BLaER1 treated with 17β-estradiol and CSF1 and Interleukin-3, amounts not matched to agents 10 nM and 100 nM (cell line): Measurements from ENCODE around the gene NTM.

Experiments used
- H3K27ac ChIP-seq, 11 experiments: shearing (Covaris generic); formaldehyde crosslinking; 2 replicates each; pipeline ENCODE4 v1.8.1; 2022
- H3K27me3 ChIP-seq, 11 experiments: shearing (Covaris generic); formaldehyde crosslinking; 2 replicates each; pipeline ENCODE4 v1.8.1; 2022
- H3K36me3 ChIP-seq, 11 experiments: shearing (Covaris generic); formaldehyde crosslinking; 2 replicates each; pipeline ENCODE4 v1.8.1; 2022
- H3K4me1 ChIP-seq, 10 experiments: shearing (Covaris generic); formaldehyde crosslinking; 2 replicates each; pipeline ENCODE4 v1.8.1; 2022
- H3K4me2 ChIP-seq, 11 experiments: shearing (Covaris generic); formaldehyde crosslinking; 2 replicates each; pipeline ENCODE4 v1.8.1; 2022
- H3K4me3 ChIP-seq, 10 experiments: shearing (Covaris generic); formaldehyde crosslinking; 2 replicates each; pipeline ENCODE4 v1.8.1; 2022
- H3K9ac ChIP-seq, 11 experiments: shearing (Covaris generic); formaldehyde crosslinking; 2 replicates each; pipeline ENCODE4 v1.8.1; 2022
- H3K9me3 ChIP-seq, 11 experiments: shearing (Covaris generic); formaldehyde crosslinking; replicated peaks in 1 of 11; 2 replicates each; pipeline ENCODE4 v1.8.1; 2022
- H4K20me1 ChIP-seq, 11 experiments: shearing (Covaris generic); formaldehyde crosslinking; 2 replicates each; pipeline ENCODE4 v1.8.1; 2022
- Cebpa-rat ChIP-seq, 11 experiments: shearing (Covaris generic); IDR thresholded peaks; 2 replicates each; pipeline ENCODE4 v1.8.1; 2022

The NTM gene

GRCh38 chr11:132248580-132248979, 878.2 kb downstream of the NTM start:
- H3K4me3 ChIP-seq, result no peak overlapping the region
- TF ChIP-seq Cebpa-rat (IDR thresholded peaks at IDR 0.05), result no peak

DNA sequence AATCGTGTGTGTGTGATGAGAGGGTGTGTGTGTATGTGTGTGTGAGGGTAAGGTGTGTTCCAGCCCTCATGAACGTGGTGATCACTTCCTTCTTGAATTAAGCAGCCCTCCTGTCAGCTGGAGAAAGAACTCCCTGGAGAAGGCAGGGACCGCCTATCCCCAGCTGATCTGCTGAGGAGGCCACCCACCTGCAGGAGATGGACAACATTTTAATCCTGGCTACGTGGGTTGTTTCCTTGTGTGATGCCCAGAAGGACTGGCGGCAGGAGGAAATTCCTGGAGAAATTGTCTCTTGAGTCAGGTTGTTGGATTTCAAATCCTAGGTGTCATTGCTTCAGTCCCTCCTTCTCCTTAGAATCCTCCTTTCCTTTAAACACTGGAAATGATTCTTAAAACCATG, 878.8 kb downstream of the NTM start:
- TF ChIP-seq Cebpa-rat (IDR thresholded peaks at IDR 0.05), result no peak
- H3K27ac ChIP-seq, result no peak overlapping the region
- no peak overlapping the region for H3K4me3 ChIP-seq
- no peaks in the 10 kb centered on the region for H4K20me1 ChIP-seq
- no peak overlapping the region for H3K4me2 ChIP-seq
- H3K9ac ChIP-seq, result no peak overlapping the region
- no peaks in the 10 kb centered on the region for H3K27me3 ChIP-seq
- H3K36me3 ChIP-seq, result no peaks in the 10 kb centered on the region
- H3K4me1 ChIP-seq, result no peaks in the 10 kb centered on the region
- peaks cover 0 to 6% (median 0%) of the 10 kb centered on the region in 11 experiments; a peak in 1 of 22 replicates for H3K9me3 ChIP-seq

More at GRCh38 chr11:132248580-132248979, 878.2 kb downstream of the NTM start:
- no peak overlapping the region for H3K27ac ChIP-seq
- H3K9ac ChIP-seq, result no peak overlapping the region
- no peaks in the 10 kb centered on the region for H4K20me1 ChIP-seq
- H3K9me3 ChIP-seq, result peaks cover 0 to 6% (median 0%) of the 10 kb centered on the region in 11 experiments; a peak in 1 of 22 replicates
- H3K4me1 ChIP-seq, result no peaks in the 10 kb centered on the region
- H3K4me2 ChIP-seq, result no peak overlapping the region
- H3K27me3 ChIP-seq, result no peaks in the 10 kb centered on the region
- H3K36me3 ChIP-seq, result no peaks in the 10 kb centered on the region

- H4K20me1 ChIP-seq, result no peaks in the 10 kb centered on the region
- H3K4me3 ChIP-seq, result no peak overlapping the region
- no peak overlapping the region for H3K9ac ChIP-seq
- no peak overlapping the region for H3K4me2 ChIP-seq
- no peaks in the 10 kb centered on the region for H3K36me3 ChIP-seq
- no peaks in the 10 kb centered on the region for H3K27me3 ChIP-seq
- no peak overlapping the region for H3K27ac ChIP-seq
- no peaks in the 10 kb centered on the region for H3K4me1 ChIP-seq
- TF ChIP-seq Cebpa-rat (IDR thresholded peaks at IDR 0.05), result no peak
- peaks cover 0 to 6% (median 0%) of the 10 kb centered on the region in 11 experiments; a peak in 1 of 22 replicates for H3K9me3 ChIP-seq
Observed at GRCh38 chr11:132251061-132251460, 880.6 kb downstream of the NTM start.

DNA sequence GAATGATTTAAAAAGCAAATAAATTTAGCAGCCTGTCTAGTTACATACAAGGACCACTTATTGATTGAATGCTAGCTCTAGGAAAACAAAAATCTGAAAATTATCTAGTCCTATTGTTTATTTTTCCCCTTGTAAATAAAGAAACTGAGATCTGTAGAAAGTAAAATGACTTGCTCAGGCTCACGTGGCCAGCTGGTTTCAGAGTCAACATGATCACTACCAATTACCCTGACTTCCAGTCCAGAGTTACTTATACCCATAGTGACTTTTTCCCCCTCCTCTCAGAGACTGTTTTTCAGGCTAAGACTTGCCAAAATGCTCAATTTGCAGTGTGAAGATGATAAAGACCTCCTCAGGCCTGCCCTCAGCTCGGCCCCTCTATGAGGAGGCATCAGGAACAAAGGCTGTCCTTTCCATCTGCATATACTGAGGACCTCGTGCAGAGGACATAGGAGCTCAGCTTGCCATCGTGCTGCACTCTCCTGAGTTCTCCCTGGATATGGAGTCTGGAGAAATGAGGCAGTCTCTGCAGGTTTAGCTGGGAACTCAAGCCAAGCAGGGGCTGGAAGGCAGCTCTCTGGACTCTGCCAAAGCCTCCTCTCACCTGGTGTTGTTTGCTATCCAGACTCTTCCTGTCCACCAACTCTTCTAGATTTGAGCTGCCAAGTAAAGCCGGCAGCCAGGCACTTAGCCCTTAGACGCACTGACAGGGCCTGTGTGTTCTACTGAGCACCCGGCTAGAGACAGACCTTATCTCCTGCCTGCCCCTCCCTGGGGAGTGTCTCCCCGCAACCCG, 883.3 kb downstream of the NTM start:
- Histone ChIP-seq H3K27ac (no peak overlapping the region), H3K4me2 (no peak overlapping the region), H3K36me3 (no peaks in the 10 kb centered on the region), H3K4me3 (no peak overlapping the region), H3K9ac (no peak overlapping the region), H3K27me3 (no peaks in the 10 kb centered on the region), H3K4me1 (no peaks in the 10 kb centered on the region), H4K20me1 (no peaks in the 10 kb centered on the region), H3K9me3 (peaks cover 0 to 6% (median 0%) of the 10 kb centered on the region in 11 experiments; a peak in 1 of 22 replicates)
- TF ChIP-seq Cebpa-rat (IDR thresholded peaks at IDR 0.05), result no peak

DNA sequence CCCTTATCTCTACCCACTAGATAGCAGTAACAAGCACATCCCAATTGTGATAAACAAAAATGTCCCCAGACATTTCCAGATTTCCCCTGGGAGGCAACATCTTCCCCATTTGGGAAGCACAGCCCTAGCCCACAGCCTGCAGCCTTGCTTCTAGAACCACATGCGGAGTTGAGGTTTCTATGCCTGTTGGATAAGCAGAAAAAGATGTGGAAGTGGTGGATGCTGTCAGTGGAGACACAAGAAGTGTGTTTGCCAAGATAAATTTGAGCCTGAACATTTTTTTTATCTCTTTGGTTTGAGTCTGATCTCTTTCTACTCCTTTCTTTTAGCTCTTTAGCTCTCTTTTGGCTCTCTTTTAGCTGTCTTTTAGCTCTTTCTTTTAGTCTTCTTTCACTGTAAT, 884.5 kb downstream of the NTM start:
- no peak overlapping the region for H3K4me2 ChIP-seq
- TF ChIP-seq Cebpa-rat (IDR thresholded peaks at IDR 0.05), result no peak
- no peaks in the 10 kb centered on the region for H4K20me1 ChIP-seq
- H3K4me1 ChIP-seq, result no peaks in the 10 kb centered on the region
- no peaks in the 10 kb centered on the region for H3K27me3 ChIP-seq
- no peaks in the 10 kb centered on the region for H3K36me3 ChIP-seq
- H3K4me3 ChIP-seq, result no peak overlapping the region
- no peak overlapping the region for H3K9ac ChIP-seq
- H3K9me3 ChIP-seq, result peaks cover 0 to 6% (median 0%) of the 10 kb centered on the region in 11 experiments; a peak in 1 of 22 replicates
- no peak overlapping the region for H3K27ac ChIP-seq

- Histone ChIP-seq H3K27ac (no peak overlapping the region), H4K20me1 (no peaks in the 10 kb centered on the region), H3K4me1 (no peaks in the 10 kb centered on the region), H3K4me2 (no peak overlapping the region), H3K36me3 (no peaks in the 10 kb centered on the region), H3K27me3 (no peaks in the 10 kb centered on the region), H3K9me3 (no peaks in the 10 kb centered on the region), H3K9ac (no peak overlapping the region), H3K4me3 (no peak overlapping the region)
- TF ChIP-seq Cebpa-rat (IDR thresholded peaks at IDR 0.05), result no peak
Observed at GRCh38 chr11:132256528-132257279, 886.3 kb downstream of the NTM start.

DNA sequence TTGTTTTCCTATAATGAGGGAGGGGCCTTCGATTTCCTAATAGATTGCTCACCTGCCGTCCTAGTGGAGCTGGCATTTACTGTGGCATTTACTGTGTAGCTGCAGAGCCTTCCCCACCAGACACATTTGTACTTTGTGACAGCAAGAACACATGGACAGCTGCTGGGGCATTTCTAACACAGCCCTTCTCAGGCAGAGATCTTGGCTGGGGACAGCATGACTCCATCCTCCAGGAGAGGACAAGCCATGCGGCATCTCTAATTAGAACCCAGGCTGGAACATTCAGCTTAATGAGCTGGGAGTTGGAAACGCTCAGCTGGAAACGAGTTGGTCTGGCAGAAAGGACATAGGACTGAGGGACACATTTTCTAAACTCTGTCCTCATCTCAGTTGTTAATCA, 887.5 kb downstream of the NTM start:
- no peaks in the 10 kb centered on the region for H3K36me3 ChIP-seq
- TF ChIP-seq Cebpa-rat (IDR thresholded peaks at IDR 0.05), result no peak
- no peaks in the 10 kb centered on the region for H4K20me1 ChIP-seq
- no peaks in the 10 kb centered on the region for H3K27me3 ChIP-seq
- no peak overlapping the region for H3K9ac ChIP-seq
- peaks cover 0 to 6% (median 0%) of the 10 kb centered on the region in 10 experiments; a peak in 6 of 20 replicates for H3K4me1 ChIP-seq
- no peak overlapping the region for H3K4me2 ChIP-seq
- no peak overlapping the region for H3K4me3 ChIP-seq
- H3K27ac ChIP-seq, result no peak overlapping the region
- no peaks in the 10 kb centered on the region for H3K9me3 ChIP-seq

DNA sequence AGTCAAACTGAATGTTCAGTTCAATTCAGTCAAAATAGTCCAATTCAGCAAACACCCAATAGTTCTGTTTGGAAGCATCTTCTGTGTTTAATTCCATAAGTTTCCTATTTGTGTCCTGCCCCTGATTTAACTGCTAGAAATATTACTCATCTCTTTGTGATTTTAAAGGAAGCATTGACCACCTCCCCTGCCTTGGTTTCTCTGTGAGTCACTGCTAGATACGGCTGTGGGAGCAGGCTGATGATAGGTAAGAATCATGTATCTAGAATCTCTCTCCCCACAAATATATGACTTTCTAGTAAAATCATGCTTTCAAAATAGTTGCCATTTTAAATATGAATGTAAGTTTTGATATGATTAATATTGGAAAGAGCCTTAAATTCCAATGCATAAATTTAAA, 888.5 kb downstream of the NTM start:
- Histone ChIP-seq H4K20me1 (no peaks in the 10 kb centered on the region), H3K4me1 (peaks cover 0 to 14% (median 0%) of the 10 kb centered on the region in 10 experiments; a peak in 7 of 20 replicates), H3K9ac (no peak overlapping the region), H3K4me2 (no peak overlapping the region), H3K27me3 (no peaks in the 10 kb centered on the region), H3K27ac (no peak overlapping the region), H3K4me3 (no peak overlapping the region), H3K9me3 (no peaks in the 10 kb centered on the region), H3K36me3 (no peaks in the 10 kb centered on the region)
- no peak for TF ChIP-seq Cebpa-rat (IDR thresholded peaks at IDR 0.05)

DNA sequence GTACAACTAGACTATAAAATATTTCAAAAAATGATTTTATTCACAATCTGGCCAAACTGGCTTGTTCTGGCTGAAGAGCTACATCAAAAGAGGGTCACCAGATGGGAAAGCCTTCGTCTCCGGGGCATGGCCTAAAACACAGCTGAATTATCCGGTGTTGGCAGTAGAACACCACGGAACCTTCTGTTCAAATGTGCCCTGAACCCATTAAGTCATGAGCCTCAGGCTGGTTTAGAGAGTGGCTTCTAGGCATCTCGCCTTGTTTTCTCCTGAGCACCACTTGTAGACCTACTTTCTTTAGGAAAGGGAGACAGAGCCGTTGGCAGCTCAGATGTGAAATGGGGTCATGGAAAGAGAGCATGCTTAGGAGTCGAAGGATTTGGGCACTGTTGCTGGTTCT, 890.2 kb downstream of the NTM start:
- Histone ChIP-seq H3K9ac (no peak overlapping the region), H3K4me1 (peaks cover 0 to 14% (median 0%) of the 10 kb centered on the region in 10 experiments; a peak in 7 of 20 replicates), H3K4me2 (no peak overlapping the region), H3K36me3 (no peaks in the 10 kb centered on the region), H4K20me1 (no peaks in the 10 kb centered on the region), H3K9me3 (no peaks in the 10 kb centered on the region), H3K27me3 (no peaks in the 10 kb centered on the region), H3K27ac (no peak overlapping the region), H3K4me3 (no peak overlapping the region)
- TF ChIP-seq Cebpa-rat (IDR thresholded peaks at IDR 0.05), result no peak
